HG03565 (cell line): ENCODE data around the gene NYAP2.

Experiments
- ATAC-seq: cut with Tn5 transposase; IDR thresholded peaks from one replicate; pipeline ENCODE4 v1.9.1; 2021; ENCODE audit warnings: mild to moderate bottlenecking, moderate library complexity; ENCODE audit not compliant: unreplicated experiment

The NYAP2 gene

DNA sequence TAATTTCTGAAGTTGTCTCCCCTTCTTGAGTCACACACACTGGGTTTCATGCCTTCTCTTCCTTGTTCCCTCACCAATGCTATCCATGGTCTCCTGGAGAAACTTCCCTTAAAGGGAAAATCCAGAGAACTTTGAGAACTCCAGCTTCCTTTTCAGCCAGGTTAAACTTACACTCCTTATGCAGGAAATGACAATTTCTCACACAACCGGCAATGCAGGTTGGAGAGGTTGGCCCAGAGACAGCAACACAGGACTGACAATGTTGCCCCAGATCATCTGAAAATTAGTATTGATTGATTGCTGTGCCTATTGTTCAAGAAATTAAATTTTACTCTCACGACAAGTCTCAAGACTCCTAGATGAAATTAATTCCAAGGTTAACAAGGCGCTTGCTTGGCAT, 292.2 kb downstream of the NYAP2 start:
- ATAC-seq = no peak

DNA sequence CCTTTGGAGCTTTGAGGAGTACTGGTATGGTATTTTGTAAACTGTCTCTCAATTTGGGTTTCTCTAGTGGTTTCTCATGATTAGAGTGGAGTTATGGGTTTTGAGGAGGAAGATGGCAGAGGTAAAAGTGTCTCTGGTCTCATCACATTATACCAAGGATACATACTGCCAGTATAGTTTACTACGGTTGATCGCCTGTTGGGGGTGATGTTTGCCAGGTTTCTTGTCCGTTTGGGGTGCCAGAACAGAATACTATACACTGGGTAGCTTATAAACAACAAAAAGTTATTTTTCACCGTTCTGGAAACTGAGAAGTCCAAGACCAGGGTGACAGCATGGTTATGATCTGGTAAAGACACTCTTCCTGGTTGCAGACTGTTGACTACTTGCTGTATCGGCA, 293.7 kb downstream of the NYAP2 start:
- ATAC-seq = no peak

GRCh38 chr2:225694664-225695063, 295.2 kb downstream of the NYAP2 start:
- ATAC-seq = no peak

GRCh38 chr2:225697936-225698335, 298.4 kb downstream of the NYAP2 start:
- no peak for ATAC-seq
